GM18868 (cell line): ENCODE results near the gene BRCA1.
"Not testable (repeated sequence)": the region's sequence is repeated elsewhere in the genome, so short reads cannot be mapped to it uniquely, and the experiment has no call there.

Source experiments
- ATAC-seq: cut with Tn5 transposase; IDR thresholded peaks from one replicate; pipeline ENCODE4 v1.9.1; 2021; ENCODE audit warnings: mild to moderate bottlenecking, moderate library complexity; ENCODE audit not compliant: unreplicated experiment

Gene BRCA1

GRCh38 chr17:43134774-43135453 is 9.8 kb upstream of the BRCA1 start:
- ATAC-seq, result no peak

- ATAC-seq, result not testable (repeated sequence)
Measured at GRCh38 chr17:43133439-43133838, 8.3 kb upstream of the BRCA1 start.

GRCh38 chr17:43132117-43132516 is 7.0 kb upstream of the BRCA1 start:
- ATAC-seq, result no peak

GRCh38 chr17:43129671-43130010 is 4.5 kb upstream of the BRCA1 start:
- no peak for ATAC-seq

- ATAC-seq, result not testable (repeated sequence)
Measured at GRCh38 chr17:43127333-43127876, 2.2 kb upstream of the BRCA1 start.

GRCh38 chr17:43126911-43127290 is 1.7 kb upstream of the BRCA1 start:
- no peak for ATAC-seq

- ATAC-seq, result no peak
Measured at GRCh38 chr17:43125967-43126910, 1.1 kb upstream of the BRCA1 start.

GRCh38 chr17:43118679-43119615 is 6.2 kb downstream of the BRCA1 start:
- no peak for ATAC-seq

GRCh38 chr17:43114151-43114552 is 11.0 kb downstream of the BRCA1 start:
- ATAC-seq, result no peak

- no peak for ATAC-seq
Measured at GRCh38 chr17:43106552-43106951, 18.6 kb downstream of the BRCA1 start.

GRCh38 chr17:43105146-43105545 is 20.0 kb downstream of the BRCA1 start:
- no peak for ATAC-seq

- no peak for ATAC-seq
Measured at GRCh38 chr17:43104665-43105064, 20.5 kb downstream of the BRCA1 start.

GRCh38 chr17:43095364-43095763 is 29.8 kb downstream of the BRCA1 start:
- ATAC-seq, result not testable (repeated sequence)

- no peak for ATAC-seq
Measured at GRCh38 chr17:43094129-43094835, 30.9 kb downstream of the BRCA1 start.

- no peak for ATAC-seq
Measured at GRCh38 chr17:43092901-43093300, 32.3 kb downstream of the BRCA1 start.

GRCh38 chr17:43090022-43090421 is 35.1 kb downstream of the BRCA1 start:
- no peak for ATAC-seq

- ATAC-seq, result no peak
Measured at GRCh38 chr17:43085474-43085873, 39.7 kb downstream of the BRCA1 start.

- no peak for ATAC-seq
Measured at GRCh38 chr17:43079641-43080302, 45.4 kb downstream of the BRCA1 start.

- ATAC-seq, result no peak
Measured at GRCh38 chr17:43074869-43075268, 50.3 kb downstream of the BRCA1 start.

- no peak for ATAC-seq
Measured at GRCh38 chr17:43070872-43071271, 54.3 kb downstream of the BRCA1 start.
